Activated T-cell treated with anti-CD3 and anti-CD28 coated beads, Interleukin-2, amount 50 U/mL, for 4 hours (primary cell): ENCODE results near the gene SPPL2B. TPM values are rescaled to one million over a fixed set of nuclear protein-coding genes. Genes with fewer than 3 reads are reported as not detected.
"Not testable (repeated sequence)": the region's sequence is repeated elsewhere in the genome, so short reads cannot be mapped to it uniquely, and the experiment has no call there.

Experiments used
- ATAC-seq, 2 donors: fragments of 200-7000 bp; cut with Tn5 transposase; one replicate each; pipeline ENCODE4 v1.10.0; 2021
- DNase-seq: peaks from one replicate; pipeline ENCODE4 v3.0.0-alpha.2; 2020
- H3K27me3 Mint-ChIP-seq: one replicate; pipeline ENCODE4 v1.8.0; 2021; ENCODE audit warnings: low read depth, mixed read lengths
- H3K36me3 Mint-ChIP-seq: one replicate; pipeline ENCODE4 v1.8.0; 2022; ENCODE audit warnings: mixed read lengths; ENCODE audit not compliant: insufficient read depth
- H3K4me1 Mint-ChIP-seq: one replicate; pipeline ENCODE4 v1.8.0; 2021; ENCODE audit warnings: low read depth, mixed read lengths
- H3K4me3 Mint-ChIP-seq: one replicate; pipeline ENCODE4 v1.8.0; 2021; ENCODE audit warnings: mild to moderate bottlenecking, moderate library complexity, mixed read lengths
- H3K9me3 Mint-ChIP-seq: one replicate; pipeline ENCODE4 v1.8.0; 2021; ENCODE audit warnings: mixed read lengths
- total RNA-seq, 3 donors: library from RNA; stranded (reverse); gene quantifications; one replicate each; pipeline ENCODE4 v1.2.1, GENCODE V29; 2021

The SPPL2B gene
- total RNA-seq, 3 donors from 2014 or later, result 42.1 to 45.3 (median 42.2) TPM

GRCh38 chr19:2394442-2395292 is 66.2 kb downstream of the SPPL2B start:
- no peak overlapping the region for H3K4me3 Mint-ChIP-seq
- no peak for DNase-seq
- no peaks in the 10 kb centered on the region for H3K9me3 Mint-ChIP-seq
- H3K27me3 Mint-ChIP-seq, result peaks cover 9% of the 10 kb centered on the region
- ATAC-seq, result peak in 1 of 2 donors; percentile 39
- H3K4me1 Mint-ChIP-seq, result peaks cover 3% of the 10 kb centered on the region
- H3K36me3 Mint-ChIP-seq, result no peaks in the 10 kb centered on the region

GRCh38 chr19:2395293-2395829 is 66.9 kb downstream of the SPPL2B start:
- H3K9me3 Mint-ChIP-seq, H3K36me3 Mint-ChIP-seq, H3K27me3 Mint-ChIP-seq, DNase-seq, H3K4me3 Mint-ChIP-seq, ATAC-seq, H3K4me1 Mint-ChIP-seq: not testable (repeated sequence)

GRCh38 chr19:2397173-2397572 is 68.7 kb downstream of the SPPL2B start:
- not testable (repeated sequence) for DNase-seq, H3K9me3 Mint-ChIP-seq, ATAC-seq, H3K27me3 Mint-ChIP-seq, H3K4me3 Mint-ChIP-seq, H3K36me3 Mint-ChIP-seq, H3K4me1 Mint-ChIP-seq

- no peaks in the 10 kb centered on the region for H3K4me1 Mint-ChIP-seq
- ATAC-seq (no peak), DNase-seq (no peak)
- no peak overlapping the region for H3K4me3 Mint-ChIP-seq
- H3K27me3 Mint-ChIP-seq, result peaks cover 7% of the 10 kb centered on the region
- no peaks in the 10 kb centered on the region for H3K9me3 Mint-ChIP-seq
- no peaks in the 10 kb centered on the region for H3K36me3 Mint-ChIP-seq
Observed at GRCh38 chr19:2398735-2399305, 70.3 kb downstream of the SPPL2B start.

GRCh38 chr19:2399582-2399981 is 71.1 kb downstream of the SPPL2B start:
- H3K27me3 Mint-ChIP-seq, result peaks cover 5% of the 10 kb centered on the region
- H3K9me3 Mint-ChIP-seq, result no peaks in the 10 kb centered on the region
- no peak overlapping the region for H3K4me3 Mint-ChIP-seq
- no peak for ATAC-seq
- DNase-seq, result no peak
- no peaks in the 10 kb centered on the region for H3K36me3 Mint-ChIP-seq
- no peaks in the 10 kb centered on the region for H3K4me1 Mint-ChIP-seq

Other genes with a start within 250 kb of the SPPL2B start
- 100 to 1,000 TPM; 128 to 137 (median 137) TPM for gene MOB3A, start 232.4 kb upstream of the SPPL2B start, total RNA-seq
- 1 to 10 TPM; 3.4 to 4.6 (median 4.2) TPM for gene IZUMO4, start 231.8 kb upstream of the SPPL2B start, total RNA-seq
- 100 to 1,000 TPM in 2 of 3 donors, 10 to 100 TPM in 1; 91.9 to 109 (median 108) TPM for gene AP3D1, start 177.1 kb upstream of the SPPL2B start, total RNA-seq
- 10 to 100 TPM; 89.3 to 96.0 (median 94.0) TPM for gene DOT1L, start 164.8 kb upstream of the SPPL2B start, total RNA-seq
- gene PLEKHJ1, start 92.4 kb upstream of the SPPL2B start, total RNA-seq, result 10 to 100 TPM; 69.0 to 92.2 (median 71.4) TPM
- 100 to 1,000 TPM; 174 to 195 (median 179) TPM for gene SF3A2, start 91.9 kb upstream of the SPPL2B start, total RNA-seq
- gene AMH, start 79.4 kb upstream of the SPPL2B start, total RNA-seq, result 1 to 10 TPM; 3.9 to 9.4 (median 5.8) TPM
- under 1 TPM; 0.63 to 0.95 (median 0.89) TPM for gene JSRP1, start 72.3 kb upstream of the SPPL2B start, total RNA-seq
- under 1 TPM in 1 of 3 donors, not detected in 2; 0.11 TPM for gene PEAK3, start 46.5 kb upstream of the SPPL2B start, total RNA-seq
- gene LINGO3, start 20.5 kb upstream of the SPPL2B start, total RNA-seq, result not detected
- 100 to 1,000 TPM; 275 to 313 (median 307) TPM for gene LSM7, start 98 bp upstream of the SPPL2B start, total RNA-seq
- not detected for gene TMPRSS9, start 31.6 kb downstream of the SPPL2B start, total RNA-seq
- gene TIMM13, start 98.9 kb downstream of the SPPL2B start, total RNA-seq, result 100 to 1,000 TPM; 273 to 326 (median 286) TPM
- 10 to 100 TPM; 90.9 to 98.3 (median 92.0) TPM for gene LMNB2, start 128.3 kb downstream of the SPPL2B start, total RNA-seq
- gene GADD45B, start 147.4 kb downstream of the SPPL2B start, total RNA-seq, result 10 to 100 TPM; 67.4 to 75.5 (median 72.8) TPM